H9 (cell line): ENCODE results near the gene FGF10. TPM values are rescaled to one million over a fixed set of nuclear protein-coding genes. Genes with fewer than 3 reads are reported as not detected.

Source experiments
- DNase-seq: peaks from one replicate; pipeline ENCODE4 v3.0.0-alpha.2; 2017
- H2AFZ ChIP-seq: one replicate; pipeline ENCODE4 v1.6.1; 2013; ENCODE audit warnings: mild to moderate bottlenecking, low read length, control low read depth, moderate library complexity
- H2AK5ac ChIP-seq: 2 replicates; pipeline ENCODE4 v1.6.1; 2013; ENCODE audit warnings: low read length, control low read depth, mixed read lengths; ENCODE audit not compliant: insufficient read length
- H2BK120ac ChIP-seq: one replicate; pipeline ENCODE4 v1.6.1; 2013; ENCODE audit warnings: low read depth, mild to moderate bottlenecking, low read length, control low read depth, inconsistent platforms; ENCODE audit not compliant: poor library complexity, severe bottlenecking
- H2BK12ac ChIP-seq: 2 replicates; pipeline ENCODE4 v1.6.1; 2013; ENCODE audit warnings: low read length, control low read depth, mixed read lengths, low read depth; ENCODE audit not compliant: insufficient read length
- H2BK15ac ChIP-seq: 2 replicates; pipeline ENCODE4 v1.6.1; 2013; ENCODE audit warnings: low read depth, low read length, control low read depth
- H2BK20ac ChIP-seq: one replicate; pipeline ENCODE4 v1.6.1; 2013; ENCODE audit warnings: low read depth, mild to moderate bottlenecking, low read length, control low read depth, inconsistent platforms; ENCODE audit not compliant: poor library complexity, severe bottlenecking
- H2BK5ac ChIP-seq: 2 replicates; pipeline ENCODE4 v1.6.1; 2013; ENCODE audit warnings: low read length, control low read depth, mixed read lengths; ENCODE audit not compliant: insufficient read length
- H3K14ac ChIP-seq: 2 replicates; pipeline ENCODE4 v1.6.1; 2013; ENCODE audit warnings: low read length, control low read depth; ENCODE audit not compliant: insufficient read depth
- H3K18ac ChIP-seq: 2 replicates; pipeline ENCODE4 v1.6.1; 2013; ENCODE audit warnings: low read depth, mild to moderate bottlenecking, mixed read lengths, low read length, control low read depth; ENCODE audit not compliant: insufficient read length
- H3K23ac ChIP-seq: 2 replicates; pipeline ENCODE4 v1.6.1; 2013; ENCODE audit warnings: low read length, control low read depth, mixed read lengths, low read depth; ENCODE audit not compliant: insufficient read length
- H3K23me2 ChIP-seq: 2 replicates; pipeline ENCODE4 v1.6.1; 2013; ENCODE audit warnings: low read depth, mild to moderate bottlenecking, mixed read lengths, low read length, control low read depth; ENCODE audit not compliant: insufficient read length, poor library complexity, severe bottlenecking
- H3K27ac ChIP-seq: 2 replicates; pipeline ENCODE4 v1.5.1; 2013; ENCODE audit warnings: low read length, control low read depth, mixed read lengths, low read depth; ENCODE audit not compliant: insufficient read length
- H3K27me3 ChIP-seq: 2 replicates; pipeline ENCODE4 v1.6.1; 2013; ENCODE audit warnings: low read length, control low read depth, inconsistent platforms; ENCODE audit not compliant: insufficient read depth
- H3K4ac ChIP-seq: 2 replicates; pipeline ENCODE4 v1.6.1; 2013; ENCODE audit warnings: low read depth, mild to moderate bottlenecking, control low read depth, inconsistent platforms, low read length, moderate library complexity
- H3K4me1 ChIP-seq: 2 replicates; pipeline ENCODE4 v1.6.1; 2013; ENCODE audit warnings: low read length, control low read depth, inconsistent platforms; ENCODE audit not compliant: insufficient read depth
- H3K4me2 ChIP-seq: 2 replicates; pipeline ENCODE4 v1.6.1; 2013; ENCODE audit warnings: low read length, control low read depth, mixed read lengths; ENCODE audit not compliant: insufficient read length, insufficient read depth
- H3K56ac ChIP-seq: 2 replicates; pipeline ENCODE4 v1.6.1; 2013; ENCODE audit warnings: low read depth, mild to moderate bottlenecking, mixed read lengths, low read length, control low read depth; ENCODE audit not compliant: insufficient read length
- H3K79me1 ChIP-seq: 2 replicates; pipeline ENCODE4 v1.6.1; 2013; ENCODE audit warnings: low read depth, mild to moderate bottlenecking, moderate library complexity, low read length, control low read depth, inconsistent platforms; ENCODE audit not compliant: insufficient read depth, poor library complexity, severe bottlenecking
- H3K79me2 ChIP-seq: 2 replicates; pipeline ENCODE4 v1.6.1; 2013; ENCODE audit warnings: low read length, control low read depth, inconsistent platforms; ENCODE audit not compliant: insufficient read depth
- H3K9ac ChIP-seq: 2 replicates; pipeline ENCODE4 v1.6.1; 2013; ENCODE audit warnings: low read length, control low read depth, mixed read lengths; ENCODE audit not compliant: insufficient read length; ENCODE audit errors: extremely low read depth
- H3K9me3 ChIP-seq: one replicate; pipeline ENCODE4 v1.6.1; 2013; ENCODE audit warnings: low read depth, low read length, inconsistent platforms; ENCODE audit not compliant: control insufficient read depth
- H3T11ph ChIP-seq: one replicate; pipeline ENCODE4 v1.6.1; 2013; ENCODE audit warnings: mild to moderate bottlenecking, low read length, control low read depth, inconsistent platforms
- H4K20me1 ChIP-seq: one replicate; pipeline ENCODE4 v1.6.1; 2013; ENCODE audit not compliant: control insufficient read depth, insufficient read length, insufficient read depth
- H4K5ac ChIP-seq: 2 replicates; pipeline ENCODE4 v1.6.1; 2013; ENCODE audit warnings: low read depth, mild to moderate bottlenecking, mixed read lengths, low read length, control low read depth; ENCODE audit not compliant: insufficient read length
- H4K8ac ChIP-seq: replicated peaks from 2 replicates; pipeline ENCODE4 v1.6.1; 2013; ENCODE audit warnings: low read length, control low read depth, mixed read lengths, low read depth; ENCODE audit not compliant: insufficient read length
- H4K91ac ChIP-seq: 2 replicates; pipeline ENCODE4 v1.6.1; 2013; ENCODE audit warnings: low read depth, mild to moderate bottlenecking, moderate library complexity, mixed read lengths, low read length, control low read depth; ENCODE audit not compliant: insufficient read length
- H3K27ac Mint-ChIP-seq, 3 experiments: 2 replicates in 2 of 3; 3 replicates in 1 of 3; pipeline ENCODE4 v1.8.0; 2020 to 2021; ENCODE audit warnings: mixed read lengths in 3 of 3, mild to moderate bottlenecking in 1 of 3, moderate library complexity in 1 of 3
- H3K27me3 Mint-ChIP-seq: 2 replicates; pipeline ENCODE4 v1.8.0; 2021; ENCODE audit warnings: low read depth, mild to moderate bottlenecking, moderate library complexity, mixed read lengths
- H3K36me3 Mint-ChIP-seq, 3 experiments: 2 replicates in 2 of 3; 3 replicates in 1 of 3; pipeline ENCODE4 v1.8.0; 2020 to 2021; ENCODE audit warnings: low read depth in 3 of 3, mixed read lengths in 3 of 3; ENCODE audit not compliant: insufficient read depth in 1 of 3
- H3K4me1 Mint-ChIP-seq, 2 experiments: 2 replicates each; pipeline ENCODE4 v1.8.0; 2020; ENCODE audit warnings: mixed read lengths in 2 of 2
- H3K4me3 Mint-ChIP-seq, 2 experiments: 2 replicates in 1 of 2; 3 replicates in 1 of 2; pipeline ENCODE4 v1.8.0; 2020 to 2021; ENCODE audit warnings: mild to moderate bottlenecking in 2 of 2, mixed read lengths in 2 of 2, moderate library complexity in 1 of 2
- H3K9me3 Mint-ChIP-seq, 2 experiments: 2 replicates in 1 of 2; 3 replicates in 1 of 2; pipeline ENCODE4 v1.8.0; 2020; ENCODE audit warnings: mild to moderate bottlenecking in 2 of 2, mixed read lengths in 2 of 2, moderate library complexity in 1 of 2
- CTCF ChIP-seq: fragments of 200-600 bp; sonication (generic); conservative IDR thresholded peaks from 3 replicates; pipeline ENCODE4 v1.8.0; 2021; ENCODE audit warnings: antibody characterized with exemption, mild to moderate bottlenecking
- WGBS: extraction: QIAGEN DNeasy Blood & Tissue Kit; methylation state at CpG from one replicate; pipeline ENCODE4 v1.1.7; 2013; ENCODE audit warnings: missing lambda C conversion rate, low lambda C conversion rate, mixed read lengths; ENCODE audit not compliant: insufficient read length; ENCODE audit errors: extremely low coverage; 5-methylcytosine and 5-hydroxymethylcytosine counted together
- total RNA-seq: library from RNA; stranded (reverse); gene quantifications from 2 replicates; pipeline ENCODE4 v1.2.1, GENCODE V29; 2021

The FGF10 gene
- total RNA-seq, 1 experiment from 2014 or later: not detected

GRCh38 chr5:44387921-44388320, 1.3 kb downstream of the FGF10 start:
- Mint-ChIP-seq H3K27me3 (peaks cover 66% of the 10 kb centered on the region), H3K36me3 (no peaks in the 10 kb centered on the region), H3K4me3 (peak overlapping the region; percentile 76 to 93), H3K9me3 (no peaks in the 10 kb centered on the region), H3K27ac (peak overlapping the region in 1 of 3 experiments; percentile 57; a peak in 1 of 7 replicates), H3K4me1 (peaks cover 32 to 40% of the 10 kb centered on the region in 2 experiments)
- no peak overlapping the region for H3K4ac ChIP-seq
- H3K4me1 ChIP-seq: no peaks in the 10 kb centered on the region; the same call in 1 of the 2 replicates
- no peak overlapping the region for H2BK120ac ChIP-seq
- H3K27ac ChIP-seq: no peak overlapping the region
- no peaks in the 10 kb centered on the region for H3K9me3 ChIP-seq
- no peak overlapping the region for H3T11ph ChIP-seq
- peak overlapping the region; percentile 96 for H3K4me2 ChIP-seq
- H4K91ac ChIP-seq: no peak overlapping the region
- H3K56ac ChIP-seq: no peak overlapping the region
- H3K79me2 ChIP-seq: no peaks in the 10 kb centered on the region
- no peak for TF ChIP-seq CTCF
- H3K9ac ChIP-seq: peak overlapping the region; percentile 29
- H3K27me3 ChIP-seq: peaks cover 24% of the 10 kb centered on the region; the same call in 1 of the 2 replicates
- WGBS: no CpG with 5 or more reads among the region's 11 CpGs
- H4K5ac ChIP-seq: no peak overlapping the region
- H2BK15ac ChIP-seq: no peak overlapping the region
- H4K20me1 ChIP-seq: no peaks in the 10 kb centered on the region
- no peak overlapping the region for H3K14ac ChIP-seq
- no peak overlapping the region for H2AK5ac ChIP-seq
- no peak overlapping the region for H4K8ac ChIP-seq
- H2BK12ac ChIP-seq: no peak overlapping the region
- no peak overlapping the region for H2BK20ac ChIP-seq
- H3K23ac ChIP-seq: no peak overlapping the region
- H3K79me1 ChIP-seq: no peaks in the 10 kb centered on the region
- no peak overlapping the region for H3K18ac ChIP-seq
- DNase-seq: peak; percentile 31
- H2BK5ac ChIP-seq: no peak overlapping the region
- peaks cover 24% of the 10 kb centered on the region for H3K23me2 ChIP-seq
- H2AFZ ChIP-seq: no peak overlapping the region
